A549 (cell line): ENCODE data around the gene RIN3. TPM values are rescaled to one million over a fixed set of nuclear protein-coding genes. Genes with fewer than 3 reads are reported as not detected.

ENCODE experiments used
- ATAC-seq, 2 experiments: fragments of 200-7000 bp in 1 of 2; fragments of >200 bp in 1 of 2; cut with Nextera tagmentation in 1 of 2; cut with Tn5 transposase in 1 of 2; 3 replicates each; pipeline versions ENCODE4 v1.8.0 to v1.9.1; 2018 to 2020; ENCODE audit warnings: mild to moderate bottlenecking in 1 of 2, moderate library complexity in 1 of 2
- CTCF ChIA-PET: fragments of 300-600 bp; sonication (Branson Sonifier 250); formaldehyde crosslinking; extraction: SDS; loops from one replicate; lab custom pipeline; 2021; ENCODE audit warnings: antibody characterized with exemption, inconsistent platforms; lab: Yijun Ruan, JAX
- POLR2A ChIA-PET: fragments of 350-600 bp; formaldehyde crosslinking; extraction: SDS; loops from one replicate; lab custom pipeline; 2021; ENCODE audit warnings: antibody characterized with exemption, inconsistent platforms; lab: Yijun Ruan, JAX
- DNase-seq, 2 experiments: peaks; one replicate each; pipeline versions ENCODE4 v3.0.0 to v3.0.0-alpha.2; 2011 to 2016; ENCODE audit warnings: low read depth in 1 of 2, low spot score in 1 of 2
- FAIRE-seq: peaks from 2 replicates; lab custom pipeline; 2011; peaks lifted over from hg19 to GRCh38; lab: Jason Lieb, UNC
- H3K27ac ChIP-seq, 2 experiments: fragments of >200 bp; sonication (Bioruptor Twin); formaldehyde crosslinking; 3 replicates each; pipeline ENCODE4 v1.5.1; 2016 to 2017
- H3K4me1 ChIP-seq: fragments of >200 bp; sonication (Bioruptor Twin); formaldehyde crosslinking; 3 replicates; pipeline ENCODE4 v1.6.1; 2016
- H3K4me2 ChIP-seq: fragments of >200 bp; sonication (Bioruptor Twin); formaldehyde crosslinking; 3 replicates; pipeline ENCODE4 v1.6.1; 2016
- H3K4me3 ChIP-seq: fragments of >200 bp; sonication (Bioruptor Twin); formaldehyde crosslinking; 3 replicates; pipeline ENCODE4 v1.5.1; 2016
- H3K9me3 ChIP-seq: fragments of >200 bp; sonication (Bioruptor Twin); formaldehyde crosslinking; 3 replicates; pipeline ENCODE4 v1.6.1; 2016
- BHLHE40 ChIP-seq: IDR thresholded peaks from 2 replicates; pipeline ENCODE4 v1.6.1; 2012; ENCODE audit warnings: low read depth, low read length, inconsistent platforms
- CEBPB ChIP-seq, 2 experiments: fragments of >200 bp in 1 of 2; sonication (Bioruptor Twin) in 1 of 2; formaldehyde crosslinking in 1 of 2; IDR thresholded peaks; 2 replicates each; pipeline ENCODE4 v1.6.1; 2012 to 2016
- E2F6 ChIP-seq: IDR thresholded peaks from 2 replicates; pipeline ENCODE4 v1.6.1; 2012; ENCODE audit warnings: low read depth, borderline replicate concordance
- EHMT2 ChIP-seq: fragments of 200-600 bp; sonication (generic); IDR thresholded peaks from 2 replicates; pipeline ENCODE4 v1.6.1; 2016; ENCODE audit warnings: antibody characterized with exemption, low read depth, mild to moderate bottlenecking, moderate library complexity
- ESRRA ChIP-seq: fragments of 150-350 bp; IDR thresholded peaks from 2 replicates; pipeline ENCODE4 v1.6.1; 2014; ENCODE audit warnings: mild to moderate bottlenecking, low read length, borderline replicate concordance
- FOSB ChIP-seq: fragments of 250-450 bp; sonication (Bioruptor Pico); IDR thresholded peaks from 2 replicates; pipeline ENCODE4 v1.5.0; 2020; ENCODE audit warnings: mild to moderate bottlenecking, moderate library complexity
- FOXS1 ChIP-seq: fragments of 250-450 bp; sonication (Bioruptor Pico); IDR thresholded peaks from 2 replicates; pipeline ENCODE4 v1.5.0; 2020; ENCODE audit warnings: mild to moderate bottlenecking, moderate library complexity
- GATA3 ChIP-seq: IDR thresholded peaks from 2 replicates; pipeline ENCODE4 v1.6.1; 2012; ENCODE audit warnings: borderline replicate concordance
- HES2 ChIP-seq: fragments of >200 bp; sonication (Bioruptor Twin); formaldehyde crosslinking; IDR thresholded peaks from 2 replicates; pipeline ENCODE4 v1.6.1; 2016
- HEYL ChIP-seq: fragments of 250-450 bp; sonication (Bioruptor Pico); IDR thresholded peaks from 2 replicates; pipeline ENCODE4 v1.8.0; 2021; ENCODE audit warnings: mild to moderate bottlenecking, moderate library complexity
- HOXA7 ChIP-seq: fragments of 250-450 bp; sonication (Bioruptor Pico); IDR thresholded peaks from 2 replicates; pipeline ENCODE4 v1.5.0; 2020; ENCODE audit warnings: mild to moderate bottlenecking, moderate library complexity
- HOXB5 ChIP-seq: fragments of 250-450 bp; sonication (Bioruptor Pico); IDR thresholded peaks from 2 replicates; pipeline ENCODE4 v1.5.0; 2020; ENCODE audit warnings: mild to moderate bottlenecking, moderate library complexity
- MAFK ChIP-seq: fragments of 450-650 bp; IDR thresholded peaks from 2 replicates; pipeline ENCODE4 v1.6.1; 2014; ENCODE audit not compliant: partially characterized antibody
- PHF8 ChIP-seq: fragments of 200-600 bp; sonication (generic); IDR thresholded peaks from 2 replicates; pipeline ENCODE4 v1.6.1; 2016; ENCODE audit warnings: low read depth, mild to moderate bottlenecking, antibody characterized with exemption, moderate library complexity, borderline replicate concordance
- POLR2A ChIP-seq: IDR thresholded peaks from 2 replicates; pipeline ENCODE4 v1.6.1; 2012; ENCODE audit warnings: mild to moderate bottlenecking, low read length
- RAD21 ChIP-seq, 2 experiments: fragments of >200 bp in 1 of 2; sonication (Bioruptor Twin) in 1 of 2; formaldehyde crosslinking in 1 of 2; IDR thresholded peaks in 1 of 2; conservative IDR thresholded peaks in 1 of 2; 2 replicates in 1 of 2; 3 replicates in 1 of 2; pipeline ENCODE4 v1.6.1; 2012 to 2018; ENCODE audit warnings: inconsistent platforms in 1 of 2
- RCOR1 ChIP-seq: fragments of 150-350 bp; IDR thresholded peaks from 2 replicates; pipeline ENCODE4 v1.6.1; 2014; ENCODE audit warnings: antibody characterized with exemption, low read length, low read depth
- SMC3 ChIP-seq: fragments of >200 bp; sonication (Bioruptor Twin); formaldehyde crosslinking; IDR thresholded peaks from 3 replicates; pipeline ENCODE4 v1.6.1; 2018; ENCODE audit warnings: inconsistent platforms
- SREBF2 ChIP-seq: fragments of 450-650 bp; IDR thresholded peaks from 2 replicates; pipeline ENCODE4 v1.6.1; 2014; ENCODE audit warnings: mild to moderate bottlenecking, moderate library complexity
- ZC3H11A ChIP-seq: fragments of 450-650 bp; IDR thresholded peaks from 2 replicates; pipeline ENCODE4 v1.6.1; 2014; ENCODE audit warnings: antibody characterized with exemption, mild to moderate bottlenecking
- WGBS: methylation state at CpG from one replicate; pipeline ENCODE4 v1.1.6; 2017; ENCODE audit errors: missing lambda C conversion rate; 5-methylcytosine and 5-hydroxymethylcytosine counted together
- polyA plus RNA-seq, 4 experiments: library from polyadenylated mRNA; depleted of rRNA in 3 of 4; stranded (reverse); fragments of >200 nt; fragmentation: RNase III in 1 of 4; extraction: RNeasy Plus Mini Kit Qiagen cat#74134 plus additional on column Dnase treatment in 1 of 4; gene quantifications; 2 replicates in 3 of 4; 3 replicates in 1 of 4; pipeline ENCODE4 v1.2.3, GENCODE V29; 2011 to 2017

The RIN3 gene
- polyA plus RNA-seq, 2 of the 4 experiments (the other 2 are of a cell fraction): 5.6 to 14.5 TPM

DNA sequence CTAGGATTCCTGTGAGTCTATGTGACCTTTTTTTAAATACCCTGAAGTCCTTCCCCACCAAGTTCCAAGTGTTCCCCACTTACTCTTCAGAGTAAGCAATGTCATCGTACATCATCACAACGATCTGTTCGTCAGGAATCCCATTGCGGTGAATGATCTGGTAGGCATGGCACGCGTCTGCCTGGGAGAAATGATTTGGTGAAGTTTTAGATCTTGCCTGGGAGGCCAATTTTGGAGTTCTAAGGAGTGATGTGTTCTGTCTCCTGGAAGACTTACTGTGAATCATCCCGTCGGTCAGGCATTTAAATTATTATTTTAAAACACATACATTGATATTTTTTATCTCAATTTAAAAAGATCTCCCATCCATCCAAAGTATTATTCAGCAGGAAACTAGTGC, 205.1 kb downstream of the RIN3 start:
- TF ChIP-seq E2F6 (no peak), SMC3 (no peak), SREBF2 (no peak), RAD21 (conservative IDR thresholded peaks at IDR 0.05 in 1 of 2, IDR thresholded peaks at IDR 0.05 in 1 of 2) (no peak), ESRRA (no peak), BHLHE40 (no peak), EHMT2 (no peak), ZC3H11A (no peak), RCOR1 (no peak), HES2 (no peak)
- FAIRE-seq (no peak), ATAC-seq (no peak), DNase-seq (no peak)
- WGBS: 96% methylated on average over 8 of the region's 8 CpGs
- ChIA-PET CTCF (interaction anchor here (0.8 to 12.3 kb wide), 5 partner anchors 7 to 67 kb away, joined by 3 to 132 read pairs (median 4); no protein-coding TSS in a partner anchor), POLR2A (no interaction called here)
- Histone ChIP-seq H3K27ac (no peak overlapping the region), H3K4me2 (no peak overlapping the region), H3K9me3 (no peaks in the 10 kb centered on the region), H3K4me1 (peaks cover 15% of the 10 kb centered on the region), H3K4me3 (no peak overlapping the region)

DNA sequence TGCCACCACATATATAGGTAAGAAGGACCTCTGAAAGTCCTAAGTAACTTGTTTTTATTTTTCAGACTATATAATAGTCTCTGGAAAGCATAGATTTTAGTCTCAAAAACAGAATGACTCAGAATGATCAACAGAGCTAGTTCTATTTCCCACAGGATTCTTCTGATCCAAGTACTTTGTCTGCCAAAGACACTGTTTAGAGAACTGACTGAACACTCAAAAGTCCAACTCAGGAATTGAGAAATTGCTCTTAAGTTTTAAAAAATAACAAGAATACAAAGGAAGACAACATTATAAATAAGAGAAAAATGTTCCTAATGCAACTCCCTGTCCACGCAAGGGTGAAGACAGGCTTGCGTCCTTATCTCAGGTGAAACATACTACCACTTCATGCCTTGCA, 205.8 kb downstream of the RIN3 start:
- no peak overlapping the region for H3K4me3 ChIP-seq
- POLR2A ChIA-PET: no interaction called here
- DNase-seq (no peak), FAIRE-seq (no peak), ATAC-seq (no peak)
- 85% methylated on average over 2 of the region's 2 CpGs for WGBS
- H3K4me1 ChIP-seq: peaks cover 19% of the 10 kb centered on the region
- H3K9me3 ChIP-seq: no peaks in the 10 kb centered on the region
- H3K27ac ChIP-seq: peak overlapping the region; percentile 33 to 42; a peak in 2 of 6 replicates
- CTCF ChIA-PET: interaction anchor here (0.6 to 1.1 kb wide), 3 partner anchors 11 to 65 kb away, joined by 3 to 6 read pairs (median 3); no protein-coding TSS in a partner anchor
- TF ChIP-seq HOXA7 (CRISPR knock-in tag) (no peak), PHF8 (no peak), CEBPB (IDR thresholded peaks at IDR 0.05) (no peak), FOSB (CRISPR knock-in tag) (no peak)
- H3K4me2 ChIP-seq: peak overlapping the region; percentile 33

GRCh38 chr14:92719890-92720323, 206.3 kb downstream of the RIN3 start:
- peaks cover 24% of the 10 kb centered on the region for H3K4me1 ChIP-seq
- FAIRE-seq (no peak), ATAC-seq (peak in 1 of 2 experiments; percentile 84; a peak in 3 of 6 replicates), DNase-seq (peak in 1 of 2 experiments; percentile 89)
- H3K9me3 ChIP-seq: no peaks in the 10 kb centered on the region
- CTCF ChIA-PET: interaction anchor here (0.6 to 1.1 kb wide), 4 partner anchors 12 to 74 kb away, joined by 3 to 6 read pairs (median 3); partner anchors contain the start of gene GOLGA5
- POLR2A ChIA-PET: no interaction called here
- H3K27ac ChIP-seq: peak overlapping the region; percentile 33 to 42; a peak in 3 of 6 replicates
- peak overlapping the region; percentile 33 for H3K4me2 ChIP-seq
- TF ChIP-seq GATA3 (peak; percentile 85), POLR2A (no peak), HOXB5 (CRISPR knock-in tag) (no peak), ESRRA (no peak), FOXS1 (CRISPR knock-in tag) (no peak), RCOR1 (no peak), MAFK (peak; percentile 63), HEYL (CRISPR knock-in tag) (no peak), EHMT2 (no peak)
- WGBS: 15% methylated on average over 5 of the region's 5 CpGs
- H3K4me3 ChIP-seq: no peak overlapping the region
